HepG2 (cell line): Measurements from ENCODE around the gene ATRNL1. TPM values are rescaled to one million over a fixed set of nuclear protein-coding genes. Genes with fewer than 3 reads are reported as not detected.

Experiments
- ATAC-seq: fragments of 200-7000 bp; cut with Tn5 transposase; 3 replicates; pipeline ENCODE4 v1.9.1; 2020; ENCODE audit warnings: mild to moderate bottlenecking, moderate library complexity
- BruUV-seq: library from RNA; stranded (reverse); fragments of 400-500 nt; replicated peaks from 2 replicates; lab custom pipeline; 2021; lab: Mats Ljungman, UMichigan
- CTCF ChIA-PET: fragments of 300-600 bp; formaldehyde crosslinking; extraction: SDS; loops from one replicate; lab custom pipeline; 2021; ENCODE audit warnings: low total read pairs, inconsistent platforms, low intra/inter-chr PET ratio; lab: Yijun Ruan, JAX
- POLR2A ChIA-PET: fragments of 350-600 bp; sonication (Branson Sonifier 250); formaldehyde crosslinking; loops from one replicate; lab custom pipeline; 2020; ENCODE audit warnings: antibody characterized with exemption, inconsistent platforms; lab: Yijun Ruan, JAX
- DNase-seq: peaks from one replicate; pipeline ENCODE4 v3.0.0-alpha.2; 2015; ENCODE audit warnings: low spot score
- FAIRE-seq: peaks from 3 replicates; lab custom pipeline; 2011; peaks lifted over from hg19 to GRCh38; lab: Jason Lieb, UNC
- H2AFZ ChIP-seq: one replicate; pipeline ENCODE4 v1.6.1; 2011; ENCODE audit warnings: low read length, inconsistent platforms
- H3K27ac ChIP-seq: fragments of 300-600 bp; 3 replicates; pipeline ENCODE4 v1.8.0; 2011; ENCODE audit warnings: mixed run types, mild to moderate bottlenecking, mixed read lengths, low read length, inconsistent platforms; ENCODE audit not compliant: insufficient read depth; ENCODE audit errors: extremely low read length
- H3K27me3 ChIP-seq, 2 experiments: fragments of 200-600 bp in 1 of 2; 2 replicates in 1 of 2; 3 replicates in 1 of 2; pipeline versions ENCODE4 v1.6.0 to v1.8.0; 2011; ENCODE audit warnings: low read length in 2 of 2, mild to moderate bottlenecking in 2 of 2, moderate library complexity in 2 of 2, inconsistent platforms in 1 of 2; ENCODE audit not compliant: insufficient read depth in 2 of 2, control insufficient read depth in 1 of 2
- H3K36me3 ChIP-seq, 2 experiments: fragments of 200-600 bp in 1 of 2; replicated peaks in 1 of 2; 2 replicates in 1 of 2; 3 replicates in 1 of 2; pipeline versions ENCODE4 v1.5.1 to v1.8.0; 2011; ENCODE audit warnings: low read length in 2 of 2, inconsistent platforms in 1 of 2; ENCODE audit not compliant: insufficient read depth in 2 of 2, control insufficient read depth in 1 of 2
- H3K4me1 ChIP-seq: 2 replicates; pipeline ENCODE4 v1.5.1; 2012; ENCODE audit warnings: low read length, inconsistent platforms; ENCODE audit not compliant: insufficient read depth
- H3K4me2 ChIP-seq: 2 replicates; pipeline ENCODE4 v1.6.0; 2011; ENCODE audit warnings: low read depth, low read length, inconsistent platforms
- H3K4me3 ChIP-seq, 3 experiments: fragments of 200-600 bp in 1 of 3; sonication (generic), shearing (Covaris generic) in 1 of 3; replicated peaks in 1 of 3; 2 replicates each; pipeline ENCODE4 v1.5.1; 2011 to 2016; ENCODE audit warnings: low read length in 3 of 3, inconsistent platforms in 2 of 3, low read depth in 2 of 3, mild to moderate bottlenecking in 2 of 3, control low read depth in 1 of 3, mixed read lengths in 1 of 3; ENCODE audit not compliant: insufficient read depth in 1 of 3
- H3K79me2 ChIP-seq: one replicate; pipeline ENCODE4 v1.6.1; 2011; ENCODE audit warnings: low read length, inconsistent platforms; ENCODE audit not compliant: insufficient read depth
- H3K9ac ChIP-seq: 2 replicates; pipeline ENCODE4 v1.6.0; 2011; ENCODE audit warnings: mild to moderate bottlenecking, low read depth, low read length, inconsistent platforms; ENCODE audit not compliant: insufficient read depth
- H3K9me3 ChIP-seq: 2 replicates; pipeline ENCODE4 v1.5.1; 2012; ENCODE audit warnings: mild to moderate bottlenecking, low read length
- H4K20me1 ChIP-seq: 2 replicates; pipeline ENCODE4 v1.6.0; 2011; ENCODE audit warnings: inconsistent platforms, mild to moderate bottlenecking, low read length, moderate library complexity; ENCODE audit not compliant: insufficient read depth
- BHLHE40 ChIP-seq: IDR thresholded peaks from 2 replicates; pipeline ENCODE4 v1.6.1; 2011; ENCODE audit warnings: low read length, improper control_type of control experiment
- HDAC2 ChIP-seq: sonication (generic); formaldehyde crosslinking; IDR thresholded peaks from 2 replicates; pipeline ENCODE4 v1.4.0; 2020; ENCODE audit warnings: missing genetic modification reagents
- HES4 ChIP-seq: sonication (generic); formaldehyde crosslinking; IDR thresholded peaks from 2 replicates; pipeline ENCODE4 v1.9.0; 2021; ENCODE audit warnings: mild to moderate bottlenecking, missing genetic modification reagents, borderline replicate concordance
- HOXA3 ChIP-seq: sonication (generic); formaldehyde crosslinking; IDR thresholded peaks from 2 replicates; pipeline ENCODE4 v1.5.0; 2020; ENCODE audit warnings: missing genetic modification reagents
- KLF6 ChIP-seq: IDR thresholded peaks from 2 replicates; pipeline ENCODE4 v1.8.0; 2016; ENCODE audit warnings: missing biosample characterization, missing genetic modification reagents
- MAFG ChIP-seq: sonication (generic); formaldehyde crosslinking; IDR thresholded peaks from 2 replicates; pipeline ENCODE4 v1.5.1; 2020; ENCODE audit warnings: mild to moderate bottlenecking, missing genetic modification reagents
- NCOA1 ChIP-seq: sonication (generic); formaldehyde crosslinking; IDR thresholded peaks from 2 replicates; pipeline ENCODE4 v1.9.0; 2021; ENCODE audit warnings: missing genetic modification reagents
- PCBP1 ChIP-seq: fragments of 200-400 bp; formaldehyde crosslinking; IDR thresholded peaks from 2 replicates; pipeline ENCODE4 v1.6.1; 2017; ENCODE audit warnings: mild to moderate bottlenecking, low read depth, low read length, borderline replicate concordance
- PLRG1 ChIP-seq: fragments of 450-650 bp; conservative IDR thresholded peaks from 2 replicates; pipeline ENCODE4 v1.6.1; 2016
- SYNCRIP ChIP-seq: fragments of 200-400 bp; formaldehyde crosslinking; IDR thresholded peaks from 2 replicates; pipeline ENCODE4 v1.6.1; 2018; ENCODE audit warnings: mild to moderate bottlenecking, low read depth, low read length; ENCODE audit not compliant: insufficient read depth
- ZFX ChIP-seq: sonication (generic); formaldehyde crosslinking; IDR thresholded peaks from 2 replicates; pipeline ENCODE4 v1.4.0; 2020; ENCODE audit warnings: mild to moderate bottlenecking, low read depth, missing genetic modification reagents, moderate library complexity
- ZNF263 ChIP-seq: sonication (generic); formaldehyde crosslinking; IDR thresholded peaks from 2 replicates; pipeline ENCODE4 v1.4.0; 2020; ENCODE audit warnings: missing genetic modification reagents
- ZNF790 ChIP-seq: sonication (generic); formaldehyde crosslinking; IDR thresholded peaks from 2 replicates; pipeline ENCODE4 v1.8.0; 2022; ENCODE audit warnings: missing genetic modification reagents, mild to moderate bottlenecking, borderline replicate concordance
- ZSCAN29 ChIP-seq: sonication (generic); formaldehyde crosslinking; conservative IDR thresholded peaks from 2 replicates; pipeline ENCODE4 v1.4.0; 2020; ENCODE audit warnings: mild to moderate bottlenecking, missing genetic modification reagents
- WGBS: methylation state at CpG from one replicate; pipeline ENCODE4 v1.1.6; 2017; ENCODE audit warnings: low lambda C conversion rate; 5-methylcytosine and 5-hydroxymethylcytosine counted together
- in situ Hi-C: cut with HindIII; loops from 2 replicates; pipeline ENCODE4 v1.10.0; 2017; ENCODE audit warnings: low pct_unique_long_range_greater_than_20kb; ENCODE audit not compliant: extremely low pct_ligation_motif_present
- intact Hi-C: fragments of 100-400 bp; cut with micrococcal nuclease; formaldehyde crosslinking; loops from one replicate; pipeline ENCODE4 v1.10.0; 2022; ENCODE audit not compliant: unreplicated experiment
- polyA plus RNA-seq, 8 experiments: library from polyadenylated mRNA; depleted of rRNA in 3 of 8; stranded (reverse) in 7 of 8; unstranded in 1 of 8; fragments of >200 nt; fragmentation: Illumina TruSeq in 4 of 8; extraction: Trizol in 4 of 8; gene quantifications; 2 replicates each; pipeline versions ENCODE4 v1.2.1 to v1.2.3, GENCODE V29; 2011 to 2016; ENCODE audit warnings: low read depth in 4 of 8, missing spikeins in 1 of 8, mixed read lengths in 1 of 8; ENCODE audit not compliant: insufficient read depth in 1 of 8
- total RNA-seq, 5 experiments: library from RNA; depleted of rRNA; stranded (reverse); fragments of >200 nt; fragmentation: Illumina TruSeq; extraction: Trizol; gene quantifications; 2 replicates each; pipeline ENCODE4 v1.2.3, GENCODE V29; 2016; ENCODE audit warnings: low read depth in 1 of 5
- TF ChIP-seq, protein P1 (sequence below): sonication (generic); formaldehyde crosslinking; IDR thresholded peaks from 2 replicates; pipeline ENCODE4 v1.5.0; 2020; ENCODE audit warnings: mild to moderate bottlenecking, missing genetic modification reagents
- TF ChIP-seq, protein P2 (sequence below): IDR thresholded peaks from 2 replicates; pipeline ENCODE4 v1.6.1; 2018; ENCODE audit warnings: missing genetic modification reagents, mild to moderate bottlenecking, missing compliant biosample characterization

Gene ATRNL1
- total and polyA plus RNA-seq, 2 of the 13 experiments (the other 11 are each of a cell fraction or from before 2014, with no cell fraction given) = 0.04 TPM; not detected in 1

DNA sequence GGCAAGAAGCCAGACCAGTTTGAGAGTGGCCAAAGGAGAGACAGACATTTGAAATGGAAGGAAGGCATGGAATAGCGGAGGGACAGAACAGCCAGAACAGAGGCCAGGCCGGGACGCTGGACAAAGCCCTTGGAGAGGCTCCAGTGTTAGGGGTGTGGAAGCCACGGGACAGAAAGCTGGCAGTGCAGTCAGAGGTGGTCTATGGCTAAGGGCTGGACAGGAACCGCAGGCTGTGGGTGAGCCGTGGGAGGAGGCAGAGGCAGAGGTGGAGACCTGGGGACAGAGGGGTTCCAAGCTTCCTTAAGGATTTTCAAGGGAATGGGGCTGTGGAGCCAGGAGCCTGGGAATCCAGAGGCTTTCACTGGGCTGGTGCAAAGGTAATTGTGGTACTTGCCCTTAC, 878.8 kb downstream of the ATRNL1 start (continued):
- no peak for TF ChIP-seq NCOA1

DNA sequence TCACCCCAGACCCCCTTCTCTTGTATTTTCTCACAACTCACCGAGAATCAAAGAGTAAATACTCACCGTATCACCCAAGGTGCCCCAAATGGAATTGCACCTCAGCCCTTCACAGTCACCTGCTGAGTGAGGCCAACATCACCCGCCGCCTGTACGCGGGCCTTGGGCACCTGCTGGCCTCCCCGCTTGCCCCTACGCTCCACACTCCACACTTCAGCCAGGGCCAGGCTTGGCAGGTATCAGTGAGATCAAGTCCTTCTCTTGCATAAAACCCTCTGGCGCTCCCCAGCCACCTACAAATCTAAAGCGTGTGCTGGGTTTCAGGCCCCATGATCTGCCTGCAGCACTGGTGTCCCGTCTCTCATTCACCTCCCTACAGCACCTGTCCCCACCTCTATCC, 879.3 kb downstream of the ATRNL1 start:
- Histone ChIP-seq H3K79me2 (no peaks in the 10 kb centered on the region), H3K4me1 (no peaks in the 10 kb centered on the region), H3K27ac (no peak overlapping the region), H3K9ac (no peak overlapping the region), H3K4me2 (no peak overlapping the region), H3K36me3 (no peaks in the 10 kb centered on the region), H3K9me3 (no peaks in the 10 kb centered on the region), H2AFZ (no peak overlapping the region), H4K20me1 (no peaks in the 10 kb centered on the region), H3K4me3 (no peak overlapping the region), H3K27me3 (no peaks in the 10 kb centered on the region)
- WGBS = 57% methylated on average over 11 of the region's 11 CpGs
- DNase-seq = no peak
- CTCF ChIA-PET = no interaction called here
- in situ Hi-C loops (no loop called here), intact Hi-C loops (no loop called here)
- TF ChIP-seq, protein P1, sequence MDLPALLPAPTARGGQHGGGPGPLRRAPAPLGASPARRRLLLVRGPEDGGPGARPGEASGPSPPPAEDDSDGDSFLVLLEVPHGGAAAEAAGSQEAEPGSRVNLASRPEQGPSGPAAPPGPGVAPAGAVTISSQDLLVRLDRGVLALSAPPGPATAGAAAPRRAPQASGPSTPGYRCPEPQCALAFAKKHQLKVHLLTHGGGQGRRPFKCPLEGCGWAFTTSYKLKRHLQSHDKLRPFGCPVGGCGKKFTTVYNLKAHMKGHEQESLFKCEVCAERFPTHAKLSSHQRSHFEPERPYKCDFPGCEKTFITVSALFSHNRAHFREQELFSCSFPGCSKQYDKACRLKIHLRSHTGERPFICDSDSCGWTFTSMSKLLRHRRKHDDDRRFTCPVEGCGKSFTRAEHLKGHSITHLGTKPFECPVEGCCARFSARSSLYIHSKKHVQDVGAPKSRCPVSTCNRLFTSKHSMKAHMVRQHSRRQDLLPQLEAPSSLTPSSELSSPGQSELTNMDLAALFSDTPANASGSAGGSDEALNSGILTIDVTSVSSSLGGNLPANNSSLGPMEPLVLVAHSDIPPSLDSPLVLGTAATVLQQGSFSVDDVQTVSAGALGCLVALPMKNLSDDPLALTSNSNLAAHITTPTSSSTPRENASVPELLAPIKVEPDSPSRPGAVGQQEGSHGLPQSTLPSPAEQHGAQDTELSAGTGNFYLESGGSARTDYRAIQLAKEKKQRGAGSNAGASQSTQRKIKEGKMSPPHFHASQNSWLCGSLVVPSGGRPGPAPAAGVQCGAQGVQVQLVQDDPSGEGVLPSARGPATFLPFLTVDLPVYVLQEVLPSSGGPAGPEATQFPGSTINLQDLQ (CRISPR knock-in tag) = no peak
- TF ChIP-seq HDAC2 (CRISPR knock-in tag) = no peak
- TF ChIP-seq ZNF790 = no peak
- TF ChIP-seq PCBP1 = no peak
- no peak for TF ChIP-seq MAFG (CRISPR knock-in tag)
- no peak for TF ChIP-seq ZNF263 (CRISPR knock-in tag)
- no peak for TF ChIP-seq KLF6 (CRISPR knock-in tag)
- no peak for TF ChIP-seq HOXA3 (CRISPR knock-in tag)
- no peak for TF ChIP-seq HES4 (CRISPR knock-in tag)
- no peak for TF ChIP-seq BHLHE40
- TF ChIP-seq PLRG1 = no peak
- no peak for TF ChIP-seq SYNCRIP
- TF ChIP-seq ZSCAN29 (CRISPR knock-in tag) = no peak
- TF ChIP-seq, protein P2, sequence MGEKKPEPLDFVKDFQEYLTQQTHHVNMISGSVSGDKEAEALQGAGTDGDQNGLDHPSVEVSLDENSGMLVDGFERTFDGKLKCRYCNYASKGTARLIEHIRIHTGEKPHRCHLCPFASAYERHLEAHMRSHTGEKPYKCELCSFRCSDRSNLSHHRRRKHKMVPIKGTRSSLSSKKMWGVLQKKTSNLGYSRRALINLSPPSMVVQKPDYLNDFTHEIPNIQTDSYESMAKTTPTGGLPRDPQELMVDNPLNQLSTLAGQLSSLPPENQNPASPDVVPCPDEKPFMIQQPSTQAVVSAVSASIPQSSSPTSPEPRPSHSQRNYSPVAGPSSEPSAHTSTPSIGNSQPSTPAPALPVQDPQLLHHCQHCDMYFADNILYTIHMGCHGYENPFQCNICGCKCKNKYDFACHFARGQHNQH = no peak
- no peak for TF ChIP-seq ZFX (CRISPR knock-in tag)
- POLR2A ChIA-PET = no interaction called here
- no peak for FAIRE-seq
- ATAC-seq = no peak
- BruUV-seq = no TSS peak
